Heart left ventricle (tissue), 16 donors: ENCODE measurements around the gene ATP2C1. TPM values are rescaled to one million over a fixed set of nuclear protein-coding genes. Genes with fewer than 3 reads are reported as not detected.

Experiments used
- ATAC-seq, 4 donors: fragments of 200-7000 bp; cut with Tn5 transposase; one replicate each; pipeline ENCODE4 v1.9.1; 2020 to 2022; ENCODE audit warnings: moderate library complexity in 4 of 4, mild to moderate bottlenecking in 3 of 4, moderate number of reproducible peaks in 1 of 4
- DNase-seq, 5 donors: peaks; one replicate each; pipeline ENCODE4 v3.0.0-alpha.2; 2020
- H3K27ac ChIP-seq, 12 donors: fragments of 200-600 bp; sonication (generic) in 4 of 12; one replicate each; pipeline versions ENCODE4 v1.5.0 to v1.8.0; 2016 to 2022; ENCODE audit warnings: mild to moderate bottlenecking in 2 of 12
- H3K27me3 ChIP-seq, 9 donors: fragments of 200-600 bp; sonication (generic) in 2 of 9; one replicate each; pipeline versions ENCODE4 v1.5.1 to v1.8.0; 2016 to 2022; ENCODE audit warnings: mild to moderate bottlenecking in 3 of 9
- H3K36me3 ChIP-seq, 9 donors: fragments of 200-600 bp; sonication (generic) in 2 of 9; one replicate each; pipeline versions ENCODE4 v1.5.0 to v1.8.0; 2018 to 2022; ENCODE audit warnings: mild to moderate bottlenecking in 2 of 9
- H3K4me1 ChIP-seq, 12 donors: fragments of 200-600 bp; sonication (generic) in 4 of 12; one replicate each; pipeline versions ENCODE4 v1.5.0 to v1.8.0; 2016 to 2022; ENCODE audit warnings: mild to moderate bottlenecking in 3 of 12
- H3K4me3 ChIP-seq, 12 donors: fragments of 200-600 bp; sonication (generic) in 4 of 12; one replicate each; pipeline versions ENCODE4 v1.5.0 to v1.8.0; 2017 to 2022; ENCODE audit warnings: mild to moderate bottlenecking in 9 of 12, moderate library complexity in 4 of 12
- H3K9me3 ChIP-seq, 12 donors: fragments of 200-600 bp; sonication (generic) in 4 of 12; one replicate each; pipeline versions ENCODE4 v1.5.0 to v1.8.0; 2016 to 2022; ENCODE audit warnings: mild to moderate bottlenecking in 1 of 12
- CTCF ChIP-seq, 12 donors: fragments of 200-600 bp; sonication (generic) in 4 of 12; IDR thresholded peaks; one replicate each; pipeline versions ENCODE4 v1.5.0 to v1.8.0; 2018 to 2022; ENCODE audit warnings: antibody characterized with exemption in 12 of 12, mild to moderate bottlenecking in 5 of 12
- POLR2A ChIP-seq, 2 donors: fragments of 450-650 bp; IDR thresholded peaks; one replicate each; pipeline ENCODE4 v1.6.1; 2017; ENCODE audit warnings: antibody characterized with exemption in 2 of 2, mild to moderate bottlenecking in 2 of 2, moderate library complexity in 2 of 2
- WGBS, 4 donors: extraction: QIAGEN DNeasy Blood & Tissue Kit in 2 of 4; methylation state at CpG; one replicate each; pipeline versions ENCODE4 v1.1.5 to v1.1.7; 2013 to 2018; 5-methylcytosine and 5-hydroxymethylcytosine counted together
- intact Hi-C, 10 donors: fragments of 100-400 bp; cut with DNase I; formaldehyde crosslinking; loops; one replicate each; pipeline versions ENCODE4 v1.11.1 to v1.14.2; 2022
- long read RNA-seq, 3 donors: library from polyadenylated mRNA; unstranded; transcript quantifications; one replicate each; pipeline ENCODE4 v2.0.0, GENCODE V29; 2020 to 2021
- polyA plus RNA-seq, 2 donors: library from polyadenylated mRNA; stranded (reverse); fragments of 200-250 nt; gene quantifications; one replicate each; pipeline ENCODE4 v1.2.3, GENCODE V29; 2013
- total RNA-seq, 9 donors: library from RNA; depleted of rRNA in 2 of 9; stranded (reverse); fragments of >200 nt in 2 of 9; fragmentation: NEBNext Ultra II Directional in 3 of 9; extraction: Animal tissue kit (Norgen Biotek cat#: 25700) in 3 of 9; gene quantifications; one replicate each; pipeline versions ENCODE4 v1.1.0 to v1.2.4, GENCODE V29; 2016 to 2023
- donor health status: ischemic (EF 13 %, LVEDD 7.1; RV severe dilation, severe dysfunction).
- donor health status: healthy with polysubstance abuse.
- donor health status: DM: no; HTN: yes; CAD: no.
- donor health status: DM: no; HTN: no; CAD: no.
- donor health status: ischemic (EF 25% LVEDD 6.9; RV normal size, moderate dysfunction).
- donor health status: ischemic (EF 25% LVEDD 5.7; RV mildly dilated, moderate dysfunction).
- donor health status: healthy.
- donor health status: DM: yes; HTN: yes; CAD: no.
- donor health status: ischemic (EF 35%, LVEDD 5.7; RV mildly dilated, moderate dysfunction).
- donor health status: nonischemic (EF 11% LVEDD 7.7; RV severe dilation, severe dysfunction).
- donor health status: DM: yes; HTN: yes; CAD: no.
- donor health status: PGD.
- donor health status: ischemic (EF 29% LVEDD 5.4; RV normal size, mild dysfunction).
- donor health status: nonischemic (EF 23%, LVEDD 6.1; RV moderate dilation, normal function).

The ATP2C1 gene
- 10 to 100 TPM; 54.9 to 74.4 (median 61.7) TPM for total RNA-seq
- 10 to 100 TPM; 26.1 to 38.0 TPM for polyA plus RNA-seq
- long read RNA-seq, donor 1, full-length matches to known transcripts, result 74 of 110 reads
- long read RNA-seq, donor 1, partial matches to known transcripts, result 11 of 110 reads
- long read RNA-seq, donor 1, other reads (novel, unspliced or antisense), result 25 of 110 reads
- long read RNA-seq, donor 2, full-length matches to known transcripts, result 97 of 167 reads
- long read RNA-seq, donor 2, partial matches to known transcripts, result 17 of 167 reads
- long read RNA-seq, donor 2, other reads (novel, unspliced or antisense), result 53 of 167 reads
- long read RNA-seq, donor 3, full-length matches to known transcripts, result 94 of 137 reads
- long read RNA-seq, donor 3, partial matches to known transcripts, result 6 of 137 reads
- long read RNA-seq, donor 3, other reads (novel, unspliced or antisense), result 37 of 137 reads

GRCh38 chr3:130893376-130894129 is at the start of gene ATP2C1:
TSS of gene ATP2C1 (plus strand) at chr3:130894084. CDS start at chr3:130894770, 686 bp downstream.
- no peaks in the 10 kb centered on the region for H3K36me3 ChIP-seq
- 0 to 1% (median 0%) methylated on average over 30 to 69 of the region's 69 CpGs for WGBS, 4 donors
- H3K4me3 ChIP-seq, result peak within 1 kb of the TSS; percentile 62 to 94 (median 85)
- DNase-seq, result peak; percentile 94 to 98 (median 97)
- intact Hi-C loops, result loop anchor here (1.0 to 5.0 kb wide), 6 partner anchors 41 to 135 kb away; no protein-coding TSS in a partner anchor
- H3K4me1 ChIP-seq, result peaks cover 0 to 42% (median 26%) of the 10 kb centered on the region in 12 donors
- peak within 1 kb of the TSS; percentile 89 to 99 (median 96) for H3K27ac ChIP-seq
- ATAC-seq, result peak; percentile 92 to 98 (median 98)
- H3K9me3 ChIP-seq, result no peaks in the 10 kb centered on the region
- peak; percentile 20 to 82 for TF ChIP-seq POLR2A (IDR thresholded peaks at IDR 0.05)
- TF ChIP-seq CTCF (IDR thresholded peaks at IDR 0.05), result no peak
- H3K27me3 ChIP-seq, result no peaks in the 10 kb centered on the region

- intact Hi-C loops, result no loop called here
- 52 to 75% (median 59%) methylated on average over 1 of the region's 1 CpG for WGBS, 4 donors
- ATAC-seq, result no peak
These were observed 49.4 kb upstream of the ATP2C1 start for GRCh38 chr3:130844462-130844861.

GRCh38 chr3:130846181-130846580 is 47.7 kb upstream of the ATP2C1 start:
- Histone ChIP-seq H3K27me3 (no peaks in the 10 kb centered on the region), H3K36me3 (no peaks in the 10 kb centered on the region), H3K9me3 (no peaks in the 10 kb centered on the region), H3K4me1 (peaks cover 0 to 34% (median 14%) of the 10 kb centered on the region in 12 donors), H3K27ac (no peak overlapping the region), H3K4me3 (no peak overlapping the region)
- WGBS, 4 donors, result 68 to 86% (median 77%) methylated on average over 1 of the region's 1 CpG
- no peak for TF ChIP-seq CTCF (IDR thresholded peaks at IDR 0.05)
- no peak for TF ChIP-seq POLR2A (IDR thresholded peaks at IDR 0.05)
- intact Hi-C loops, result no loop called here
- DNase-seq (no peak), ATAC-seq (no peak)

More at GRCh38 chr3:130844462-130844861, 49.4 kb upstream of the ATP2C1 start:
- H3K27ac ChIP-seq, result peak overlapping the region in 7 of 12 donors; percentile 30 to 75 (median 40)
- H3K9me3 ChIP-seq, result no peaks in the 10 kb centered on the region
- TF ChIP-seq POLR2A (IDR thresholded peaks at IDR 0.05), result no peak
- no peak for TF ChIP-seq CTCF (IDR thresholded peaks at IDR 0.05)
- no peak for DNase-seq
- H3K4me3 ChIP-seq, result no peak overlapping the region
- no peaks in the 10 kb centered on the region for H3K36me3 ChIP-seq
- peaks cover 0 to 43% (median 14%) of the 10 kb centered on the region in 12 donors for H3K4me1 ChIP-seq
- no peaks in the 10 kb centered on the region for H3K27me3 ChIP-seq
